Neural cell (in vitro differentiated cells): ENCODE data around the gene ETV6. TPM values are rescaled to one million over a fixed set of nuclear protein-coding genes. Genes with fewer than 3 reads are reported as not detected.

Experiments
- H2AFZ ChIP-seq: fragments of 200-600, 300-800 bp; sonication (generic), shearing (Covaris generic); 2 replicates; pipeline ENCODE4 v1.6.0; 2014; ENCODE audit warnings: low read depth, mild to moderate bottlenecking, antibody characterized with exemption, low read length, moderate library complexity
- H3F3A ChIP-seq: fragments of 200-600 bp; shearing (Covaris generic); 2 replicates; pipeline ENCODE4 v1.6.1; 2016; ENCODE audit warnings: mild to moderate bottlenecking, moderate library complexity, mixed read lengths, antibody characterized with exemption, low read length; ENCODE audit not compliant: insufficient read depth, poor library complexity, severe bottlenecking
- H3K27ac ChIP-seq: fragments of 200-600, 300-800 bp; sonication (generic), shearing (Covaris generic); 2 replicates; pipeline ENCODE4 v1.5.1; 2014; ENCODE audit warnings: mild to moderate bottlenecking, low read length, moderate library complexity
- H3K27me3 ChIP-seq: fragments of 300-800, 200-600 bp; sonication (generic), shearing (Covaris generic); 2 replicates; pipeline ENCODE4 v1.6.0; 2014; ENCODE audit warnings: mild to moderate bottlenecking, low read depth, low read length, moderate library complexity; ENCODE audit not compliant: insufficient read depth
- H3K36me3 ChIP-seq: fragments of 300-800, 200-600 bp; sonication (generic), shearing (Covaris generic); 2 replicates; pipeline ENCODE4 v1.5.1; 2014; ENCODE audit warnings: mild to moderate bottlenecking, antibody characterized with exemption, low read length, moderate library complexity; ENCODE audit not compliant: insufficient read depth
- H3K4me2 ChIP-seq: fragments of 300-800, 200-600 bp; sonication (generic), shearing (Covaris generic); 2 replicates; pipeline ENCODE4 v1.6.0; 2014; ENCODE audit warnings: mild to moderate bottlenecking, low read length
- H3K4me3 ChIP-seq: fragments of 300-800, 200-600 bp; sonication (generic), shearing (Covaris generic); 2 replicates; pipeline ENCODE4 v1.5.1; 2014; ENCODE audit warnings: mild to moderate bottlenecking, low read length, moderate library complexity
- H3K79me2 ChIP-seq: fragments of 200-600 bp; shearing (Covaris generic); replicated peaks from 2 replicates; pipeline ENCODE4 v1.6.0; 2014; ENCODE audit warnings: mild to moderate bottlenecking, low read length, moderate library complexity; ENCODE audit not compliant: insufficient read depth
- H3K9ac ChIP-seq: fragments of 300-800, 200-600 bp; sonication (generic), shearing (Covaris generic); 2 replicates; pipeline ENCODE4 v1.6.1; 2016; ENCODE audit warnings: mild to moderate bottlenecking, low read length, mixed read lengths
- H3K9me2 ChIP-seq: fragments of 200-600 bp; shearing (Covaris generic); 2 replicates; pipeline ENCODE4 v1.6.1; 2016; ENCODE audit warnings: mild to moderate bottlenecking, low read length, mixed read lengths; ENCODE audit not compliant: insufficient read depth
- H3K9me3 ChIP-seq: fragments of 200-600, 300-800 bp; sonication (generic), shearing (Covaris generic); 2 replicates; pipeline ENCODE4 v1.6.1; 2016; ENCODE audit warnings: mild to moderate bottlenecking, mixed run types, low read length, moderate library complexity, mixed read lengths
- H4K20me1 ChIP-seq: fragments of 200-600 bp; shearing (Covaris generic); 2 replicates; pipeline ENCODE4 v1.6.1; 2016; ENCODE audit warnings: mild to moderate bottlenecking, mixed run types; ENCODE audit not compliant: insufficient read depth
- CTCF ChIP-seq: fragments of 450-650 bp; IDR thresholded peaks from 2 replicates; pipeline ENCODE4 v1.5.1; 2014; ENCODE audit warnings: antibody characterized with exemption, mild to moderate bottlenecking, moderate library complexity; ENCODE audit not compliant: poor library complexity, severe bottlenecking
- EP300 ChIP-seq: fragments of 450-650 bp; conservative IDR thresholded peaks from 2 replicates; pipeline ENCODE4 v1.6.1; 2014; ENCODE audit warnings: antibody characterized with exemption, mild to moderate bottlenecking, moderate library complexity; ENCODE audit not compliant: poor library complexity, severe bottlenecking
- EZH2 ChIP-seq: fragments of 200-600, 300-800 bp; shearing (Covaris generic), sonication (generic); IDR thresholded peaks from 2 replicates; pipeline ENCODE4 v1.6.1; 2014; ENCODE audit warnings: antibody characterized with exemption, low read length, borderline replicate concordance, mild to moderate bottlenecking; ENCODE audit not compliant: insufficient read depth, poor library complexity, severe bottlenecking
- MXI1 ChIP-seq: fragments of 450-650 bp; conservative IDR thresholded peaks from 2 replicates; pipeline ENCODE4 v1.6.1; 2014; ENCODE audit warnings: antibody characterized with exemption, mild to moderate bottlenecking; ENCODE audit not compliant: poor library complexity, severe bottlenecking
- POLR2AphosphoS5 ChIP-seq: IDR thresholded peaks from 2 replicates; pipeline ENCODE4 v1.6.1; 2012
- RAD21 ChIP-seq: fragments of 450-650 bp; conservative IDR thresholded peaks from 2 replicates; pipeline ENCODE4 v1.6.1; 2014; ENCODE audit warnings: antibody characterized with exemption, mild to moderate bottlenecking, moderate library complexity
- REST ChIP-seq: IDR thresholded peaks from 2 replicates; pipeline ENCODE4 v1.6.1; 2012; ENCODE audit warnings: borderline replicate concordance
- SMC3 ChIP-seq: fragments of 450-650 bp; conservative IDR thresholded peaks from 2 replicates; pipeline ENCODE4 v1.6.1; 2014; ENCODE audit warnings: antibody characterized with exemption, mild to moderate bottlenecking, moderate library complexity; ENCODE audit not compliant: poor library complexity
- TAF1 ChIP-seq: IDR thresholded peaks from 2 replicates; pipeline ENCODE4 v1.6.1; 2012; ENCODE audit warnings: low read depth
- polyA plus RNA-seq: library from polyadenylated mRNA; depleted of rRNA; stranded (reverse); fragments of >200 nt; gene quantifications from 2 replicates; pipeline ENCODE4 v1.2.3, GENCODE V29; 2014

ETV6 gene
- polyA plus RNA-seq, 1 donor from 2014 or later, result 1.6 TPM

- Histone ChIP-seq H3K79me2 (no peaks in the 10 kb centered on the region), H3K9me3 (no peaks in the 10 kb centered on the region), H3K9ac (no peak overlapping the region), H3F3A (peaks cover 3% of the 10 kb centered on the region), H3K36me3 (no peaks in the 10 kb centered on the region), H4K20me1 (no peaks in the 10 kb centered on the region), H3K27me3 (no peaks in the 10 kb centered on the region), H3K4me2 (no peak overlapping the region), H3K4me3 (no peak overlapping the region), H3K9me2 (no peaks in the 10 kb centered on the region), H3K27ac (no peak overlapping the region), H2AFZ (no peak overlapping the region)
- TF ChIP-seq EZH2 (no peak), EP300 (no peak), SMC3 (no peak), RAD21 (no peak), CTCF (no peak), REST (no peak), POLR2AphosphoS5 (no peak), MXI1 (no peak), TAF1 (no peak)
These were observed 172.1 kb downstream of the ETV6 start for GRCh38 chr12:11821386-11822080.

GRCh38 chr12:11822081-11822834 lies 172.8 kb downstream of the ETV6 start:
- Histone ChIP-seq H3F3A (peaks cover 3% of the 10 kb centered on the region), H3K79me2 (no peaks in the 10 kb centered on the region), H2AFZ (no peak overlapping the region), H3K27me3 (no peaks in the 10 kb centered on the region), H3K9me2 (no peaks in the 10 kb centered on the region), H3K36me3 (no peaks in the 10 kb centered on the region), H3K4me3 (no peak overlapping the region), H3K4me2 (no peak overlapping the region), H3K9me3 (no peaks in the 10 kb centered on the region), H3K9ac (no peak overlapping the region), H4K20me1 (no peaks in the 10 kb centered on the region), H3K27ac (no peak overlapping the region)
- TF ChIP-seq REST (no peak), POLR2AphosphoS5 (no peak), EZH2 (no peak), CTCF (no peak), TAF1 (no peak), MXI1 (no peak), SMC3 (no peak), EP300 (no peak)
